Activated CD8-positive, alpha-beta T cell treated with anti-CD3 and anti-CD28 coated beads for 36 hours (primary cell): Measurements from ENCODE around the gene NID1. TPM values are rescaled to one million over a fixed set of nuclear protein-coding genes. Genes with fewer than 3 reads are reported as not detected.

Source experiments
- ATAC-seq: fragments of 200-7000 bp; cut with Tn5 transposase; one replicate; pipeline ENCODE4 v1.10.0; 2021; ENCODE audit warnings: mild to moderate bottlenecking, moderate library complexity
- CTCF ChIA-PET: fragments of 350-600 bp; sonication (Branson Sonifier 250); formaldehyde crosslinking; loops from one replicate; lab custom pipeline; 2021; ENCODE audit warnings: antibody characterized with exemption; lab: Charles Lee
- POLR2A ChIA-PET: fragments of 350-600 bp; sonication (Branson Sonifier 250); formaldehyde crosslinking; loops from one replicate; lab custom pipeline; 2021; ENCODE audit warnings: antibody characterized with exemption; lab: Charles Lee
- DNase-seq: peaks from one replicate; pipeline ENCODE4 v3.0.0-alpha.2; 2020
- H3K27ac Mint-ChIP-seq: one replicate; pipeline ENCODE4 v1.8.0; 2021; ENCODE audit warnings: mild to moderate bottlenecking, mixed read lengths
- H3K27me3 Mint-ChIP-seq: one replicate; pipeline ENCODE4 v1.8.0; 2021; ENCODE audit warnings: mixed read lengths
- H3K36me3 Mint-ChIP-seq: one replicate; pipeline ENCODE4 v1.8.0; 2021; ENCODE audit warnings: low read depth, mixed read lengths
- H3K4me1 Mint-ChIP-seq: one replicate; pipeline ENCODE4 v1.8.0; 2021; ENCODE audit warnings: low read depth, mixed read lengths
- H3K4me3 Mint-ChIP-seq: one replicate; pipeline ENCODE4 v1.8.0; 2021; ENCODE audit warnings: mild to moderate bottlenecking, moderate library complexity, mixed read lengths
- H3K9me3 Mint-ChIP-seq: one replicate; pipeline ENCODE4 v1.8.0; 2021; ENCODE audit warnings: mixed read lengths
- intact Hi-C: fragments of 100-400 bp; cut with micrococcal nuclease; formaldehyde crosslinking; loops from one replicate; pipeline ENCODE4 v1.10.0; 2022
- total RNA-seq, 2 experiments: library from RNA; stranded (reverse); gene quantifications; one replicate each; pipeline ENCODE4 v1.2.3, GENCODE V29; 2021
- TF ChIP-seq, protein P1 (sequence below): fragments of 200-600 bp; IDR thresholded peaks from one replicate; pipeline ENCODE4 v1.8.0; 2022; ENCODE audit warnings: antibody characterized with exemption, mild to moderate bottlenecking

The NID1 gene
- total RNA-seq, 2 experiments from 2014 or later = 0.04 to 0.07 TPM

DNA sequence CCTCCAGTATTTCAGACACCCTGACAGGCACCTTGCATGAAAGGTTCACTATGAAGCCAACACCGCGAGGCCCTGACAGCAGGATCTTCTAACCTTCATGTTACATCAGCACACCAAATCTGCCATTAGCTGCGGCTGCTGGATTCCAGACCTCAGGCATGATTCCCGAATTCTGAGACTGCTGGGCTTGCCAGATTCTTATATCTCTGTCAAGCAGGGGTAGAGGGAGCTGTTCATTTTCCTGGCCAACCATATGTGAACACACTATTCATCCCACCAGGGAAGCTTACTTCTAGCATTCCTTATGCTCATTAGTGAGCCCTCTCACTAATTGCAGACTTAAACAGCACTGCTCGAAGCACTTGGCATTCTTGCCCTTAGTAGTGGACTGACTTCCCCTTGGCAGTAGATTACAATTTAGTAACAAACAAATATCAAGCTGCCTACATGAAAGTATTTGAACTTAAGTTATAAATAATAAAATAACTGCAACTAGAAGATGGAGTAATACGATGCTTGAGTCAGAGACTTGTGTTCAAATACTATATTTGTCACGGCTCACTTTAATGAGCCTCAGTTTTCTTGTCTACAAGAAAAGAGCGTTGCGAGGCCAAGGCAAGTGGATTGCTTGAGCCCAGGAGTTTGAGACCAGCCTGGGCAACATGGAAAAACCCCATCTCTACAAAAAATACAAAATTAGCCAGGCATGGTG lies 43.3 kb downstream of the NID1 start:
- intact Hi-C loops = no loop called here

DNA sequence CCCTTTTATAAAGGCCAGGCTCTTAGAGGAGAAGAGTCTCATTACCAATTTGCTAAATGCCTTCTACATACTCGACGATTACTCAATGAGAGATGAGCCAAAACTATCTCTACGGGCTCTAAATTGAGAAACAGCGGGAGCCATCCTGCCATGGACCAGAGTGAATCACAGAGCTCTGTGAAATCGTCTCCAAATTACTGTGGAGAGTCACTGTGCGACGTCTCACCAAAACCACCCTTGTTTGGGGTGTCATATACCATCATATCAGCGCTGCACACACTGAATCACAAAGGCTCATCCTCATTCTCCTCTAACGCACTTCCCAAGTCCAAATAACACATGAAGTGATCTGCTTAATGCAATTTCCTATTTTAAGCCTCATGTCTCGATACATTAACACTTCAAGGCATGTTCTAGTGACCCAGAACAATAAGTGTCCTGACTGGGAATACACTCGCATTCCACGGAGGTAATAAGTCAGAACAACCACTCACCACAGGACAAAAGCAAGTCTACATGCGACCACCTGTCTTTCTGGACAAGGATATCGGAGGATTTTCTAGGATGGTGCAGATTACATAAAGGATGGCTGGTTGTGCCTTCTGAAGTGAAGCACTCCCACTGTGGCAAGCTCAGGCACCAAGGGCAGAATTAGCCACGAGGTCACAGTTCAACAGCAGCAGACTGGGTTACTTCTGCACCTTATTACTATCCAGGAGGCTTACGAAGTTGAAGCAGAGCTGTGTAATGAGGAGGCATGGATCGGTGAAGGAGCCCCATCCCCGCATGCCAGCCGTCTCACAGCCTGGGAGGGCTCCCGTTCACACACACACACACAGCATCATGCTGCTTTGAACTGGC lies 44.3 kb downstream of the NID1 start:
- DNase-seq = no peak
- TF ChIP-seq, protein P1, sequence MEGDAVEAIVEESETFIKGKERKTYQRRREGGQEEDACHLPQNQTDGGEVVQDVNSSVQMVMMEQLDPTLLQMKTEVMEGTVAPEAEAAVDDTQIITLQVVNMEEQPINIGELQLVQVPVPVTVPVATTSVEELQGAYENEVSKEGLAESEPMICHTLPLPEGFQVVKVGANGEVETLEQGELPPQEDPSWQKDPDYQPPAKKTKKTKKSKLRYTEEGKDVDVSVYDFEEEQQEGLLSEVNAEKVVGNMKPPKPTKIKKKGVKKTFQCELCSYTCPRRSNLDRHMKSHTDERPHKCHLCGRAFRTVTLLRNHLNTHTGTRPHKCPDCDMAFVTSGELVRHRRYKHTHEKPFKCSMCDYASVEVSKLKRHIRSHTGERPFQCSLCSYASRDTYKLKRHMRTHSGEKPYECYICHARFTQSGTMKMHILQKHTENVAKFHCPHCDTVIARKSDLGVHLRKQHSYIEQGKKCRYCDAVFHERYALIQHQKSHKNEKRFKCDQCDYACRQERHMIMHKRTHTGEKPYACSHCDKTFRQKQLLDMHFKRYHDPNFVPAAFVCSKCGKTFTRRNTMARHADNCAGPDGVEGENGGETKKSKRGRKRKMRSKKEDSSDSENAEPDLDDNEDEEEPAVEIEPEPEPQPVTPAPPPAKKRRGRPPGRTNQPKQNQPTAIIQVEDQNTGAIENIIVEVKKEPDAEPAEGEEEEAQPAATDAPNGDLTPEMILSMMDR = no peak
- Mint-ChIP-seq H3K27me3 (no peaks in the 10 kb centered on the region), H3K27ac (no peak overlapping the region), H3K9me3 (no peaks in the 10 kb centered on the region), H3K4me3 (no peak overlapping the region), H3K4me1 (no peaks in the 10 kb centered on the region), H3K36me3 (no peaks in the 10 kb centered on the region)
- POLR2A ChIA-PET = interaction anchor here (0.9 kb wide), 1 partner anchor 9 kb away, joined by 3 read pairs; no protein-coding TSS in a partner anchor
- ATAC-seq = no peak
- intact Hi-C loops = no loop called here
- CTCF ChIA-PET = interaction anchor here (1.5 kb wide), 1 partner anchor 49 kb away, joined by 3 read pairs; no protein-coding TSS in a partner anchor

More for the DNA sequence above, 43.3 kb downstream of the NID1 start:
- Mint-ChIP-seq H3K27ac (no peak overlapping the region), H3K36me3 (no peaks in the 10 kb centered on the region), H3K9me3 (no peaks in the 10 kb centered on the region), H3K27me3 (no peaks in the 10 kb centered on the region), H3K4me1 (peaks cover 6% of the 10 kb centered on the region), H3K4me3 (no peak overlapping the region)
- ATAC-seq = no peak
- POLR2A ChIA-PET = interaction anchor here (0.9 kb wide), 1 partner anchor 8 kb away, joined by 3 read pairs; no protein-coding TSS in a partner anchor
- no peak for DNase-seq
- TF ChIP-seq, protein P1 = no peak
- CTCF ChIA-PET = no interaction called here

- H3K4me1 Mint-ChIP-seq = no peaks in the 10 kb centered on the region
- intact Hi-C loops = no loop called here
- TF ChIP-seq, protein P1 = no peak
- H3K36me3 Mint-ChIP-seq = no peaks in the 10 kb centered on the region
- no peaks in the 10 kb centered on the region for H3K9me3 Mint-ChIP-seq
- no peaks in the 10 kb centered on the region for H3K27me3 Mint-ChIP-seq
- CTCF ChIA-PET = interaction anchor here (1.2 to 1.5 kb wide), 2 partner anchors 47 kb away, joined by 3 to 6 read pairs; no protein-coding TSS in a partner anchor
- no peak overlapping the region for H3K4me3 Mint-ChIP-seq
- POLR2A ChIA-PET = no interaction called here
- no peak for DNase-seq
- H3K27ac Mint-ChIP-seq = no peak overlapping the region
- ATAC-seq = no peak
Observed at GRCh38 chr1:236018885-236019453, 45.9 kb downstream of the NID1 start.

DNA sequence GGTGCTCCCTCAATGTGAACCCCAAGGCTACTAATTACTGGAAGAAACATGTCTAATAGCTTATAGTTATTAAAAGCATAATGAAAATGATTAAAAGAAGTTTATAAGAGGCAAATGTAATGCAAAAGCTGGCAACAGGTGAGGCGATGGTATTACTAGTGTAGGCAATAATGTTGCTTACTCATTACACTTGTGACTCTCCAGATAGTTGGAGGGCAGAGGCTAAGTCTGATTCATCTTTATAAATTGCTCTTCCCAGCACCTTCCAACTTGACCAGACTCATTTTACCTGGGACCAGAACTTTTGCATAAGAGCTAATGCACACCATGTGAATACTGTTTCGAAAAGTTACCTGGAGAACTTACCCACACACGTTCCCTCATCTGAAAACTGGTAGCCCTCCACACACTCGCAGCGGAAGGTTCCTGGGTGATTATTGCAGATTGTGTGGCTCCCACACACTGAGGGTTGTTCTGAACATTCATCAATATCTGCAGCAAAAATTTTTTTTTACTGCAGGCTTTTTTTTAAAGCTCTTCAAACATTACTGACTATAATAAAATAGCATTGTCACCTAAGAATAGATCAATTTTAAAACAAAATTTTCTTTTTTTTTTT lies 48.0 kb downstream of the NID1 start:
- H3K36me3 Mint-ChIP-seq = no peaks in the 10 kb centered on the region
- TF ChIP-seq, protein P1 = no peak

More for the DNA sequence above, 48.0 kb downstream of the NID1 start:
- Mint-ChIP-seq H3K4me1 (no peaks in the 10 kb centered on the region), H3K4me3 (no peak overlapping the region), H3K27ac (no peak overlapping the region), H3K9me3 (no peaks in the 10 kb centered on the region), H3K27me3 (no peaks in the 10 kb centered on the region)
- intact Hi-C loops = no loop called here
- ChIA-PET POLR2A (interaction anchor here (0.5 kb wide), 1 partner anchor 157 kb away, joined by 3 read pairs; no protein-coding TSS in a partner anchor), CTCF (no interaction called here)
- DNase-seq (no peak), ATAC-seq (no peak)
